Activated T-helper 1 cell treated with anti-CD3 and anti-CD28 coated beads, Interleukin-2, amount 50 U/mL, for 16 hours (primary cell): ENCODE data around the gene PLA2G7.
"Not testable (repeated sequence)": the region's sequence is repeated elsewhere in the genome, so short reads cannot be mapped to it uniquely, and the experiment has no call there.

Experiments used
- DNase-seq, 2 donors: peaks; one replicate each; pipeline ENCODE4 v3.0.0-alpha.2; 2020; ENCODE audit warnings: low read depth in 1 of 2, low spot score in 1 of 2

Gene PLA2G7

GRCh38 chr6:46748940-46749503 is 13.8 kb upstream of the PLA2G7 start:
- DNase-seq = no peak

- DNase-seq = no peak
Measured at GRCh38 chr6:46746696-46747095, 11.5 kb upstream of the PLA2G7 start, which contains the start of gene ANKRD66. Gene ANKRD66 (plus strand): TSS chr6:46746933. CDS start chr6:46751949, 5,016 bp downstream.

- no peak for DNase-seq
Measured at GRCh38 chr6:46745973-46746372, 10.8 kb upstream of the PLA2G7 start.

- DNase-seq = not testable (repeated sequence)
Measured at GRCh38 chr6:46744159-46744725, 9.1 kb upstream of the PLA2G7 start.

GRCh38 chr6:46743425-46744158 is 8.4 kb upstream of the PLA2G7 start:
- no peak for DNase-seq

GRCh38 chr6:46741910-46742309 is 6.7 kb upstream of the PLA2G7 start:
- no peak for DNase-seq

GRCh38 chr6:46741482-46741881 is 6.3 kb upstream of the PLA2G7 start:
- DNase-seq = no peak

- no peak for DNase-seq
Measured at GRCh38 chr6:46736906-46737305, 1.7 kb upstream of the PLA2G7 start.

- DNase-seq = no peak
Measured at GRCh38 chr6:46735720-46736031, 501 bp upstream of the PLA2G7 start.

- no peak for DNase-seq
Measured at GRCh38 chr6:46733341-46733801, 1.8 kb downstream of the PLA2G7 start.

- no peak for DNase-seq
Measured at GRCh38 chr6:46730921-46731461, 4.2 kb downstream of the PLA2G7 start.

GRCh38 chr6:46729787-46730326 is 5.3 kb downstream of the PLA2G7 start:
- no peak for DNase-seq

GRCh38 chr6:46720401-46720800 is 14.8 kb downstream of the PLA2G7 start:
- DNase-seq = no peak

- DNase-seq = no peak
Measured at GRCh38 chr6:46719099-46719498, 16.1 kb downstream of the PLA2G7 start.

GRCh38 chr6:46715141-46715540 is 20.0 kb downstream of the PLA2G7 start:
- DNase-seq = no peak

- DNase-seq = no peak
Measured at GRCh38 chr6:46711491-46711890, 23.7 kb downstream of the PLA2G7 start.

GRCh38 chr6:46706464-46706863 is 28.7 kb downstream of the PLA2G7 start:
- DNase-seq = no peak

- no peak for DNase-seq
Measured at GRCh38 chr6:46704562-46704961, 30.6 kb downstream of the PLA2G7 start.

GRCh38 chr6:46699970-46700369 is 35.2 kb downstream of the PLA2G7 start:
- DNase-seq = no peak

- DNase-seq = no peak
Measured at GRCh38 chr6:46690911-46691451, 44.2 kb downstream of the PLA2G7 start.

GRCh38 chr6:46690141-46690755 is 44.9 kb downstream of the PLA2G7 start:
- DNase-seq = no peak
